Measurements from ENCODE around the gene LAMC3. TPM values are rescaled to one million over a fixed set of nuclear protein-coding genes. Genes with fewer than 3 reads are reported as not detected.
"Not testable (repeated sequence)": the region's sequence is repeated elsewhere in the genome, so short reads cannot be mapped to it uniquely, and the experiment has no call there.

LAMC3 gene
- total RNA-seq, 1 donor from 2014 or later, result 0.22 TPM

DNA sequence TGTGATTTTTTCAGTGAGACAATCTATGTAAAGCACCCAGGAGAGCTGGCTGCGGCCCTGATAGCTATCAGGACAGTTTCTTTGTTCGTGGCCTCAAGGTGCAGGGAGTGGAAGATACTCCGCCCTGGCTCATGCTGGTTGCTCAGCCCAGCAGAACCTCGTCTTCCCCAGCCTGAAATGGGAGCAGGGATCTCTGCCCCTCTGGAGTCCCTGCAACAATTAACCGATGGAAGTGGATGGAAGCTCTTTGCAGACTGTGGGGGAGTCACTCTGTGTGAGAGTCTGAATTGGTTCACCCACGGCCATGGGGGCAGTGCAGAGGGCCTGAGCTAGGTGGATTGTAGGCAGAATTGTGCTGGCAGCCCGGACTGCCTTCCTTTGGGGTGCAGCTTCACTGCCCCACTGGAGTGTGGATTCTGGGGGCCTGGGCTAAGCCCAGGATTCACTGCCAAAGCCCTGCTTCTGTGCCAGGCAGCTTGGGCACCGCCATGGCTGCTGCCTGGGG is 90.2 kb downstream of the LAMC3 start:
- intact Hi-C loops (cut with DNase I), result no loop called here
- ATAC-seq, result no peak
- no peak for DNase-seq (ENCODE audit: missing footprints)

DNA sequence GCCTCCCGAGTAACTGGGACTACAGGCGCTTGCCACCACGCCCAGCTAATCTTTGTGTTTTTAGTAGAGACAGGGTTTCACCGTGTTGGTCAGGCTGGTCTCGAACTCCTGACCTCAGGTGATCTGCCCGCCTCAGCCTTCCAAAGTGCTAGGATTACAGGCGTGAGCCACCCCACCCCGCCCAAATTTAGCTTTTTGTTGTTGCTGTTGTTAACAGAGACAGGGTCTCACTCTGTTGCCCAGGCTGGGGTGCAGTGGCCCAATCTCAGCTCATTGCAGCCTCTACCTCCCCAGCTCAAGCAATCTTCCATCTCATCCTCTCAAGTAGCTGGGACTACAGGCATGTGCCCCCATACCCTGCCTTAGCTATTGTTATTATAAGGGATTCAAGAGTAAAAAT is 90.9 kb downstream of the LAMC3 start:
- intact Hi-C loops (cut with DNase I); ATAC-seq; DNase-seq (ENCODE audit: missing footprints): not testable (repeated sequence)

DNA sequence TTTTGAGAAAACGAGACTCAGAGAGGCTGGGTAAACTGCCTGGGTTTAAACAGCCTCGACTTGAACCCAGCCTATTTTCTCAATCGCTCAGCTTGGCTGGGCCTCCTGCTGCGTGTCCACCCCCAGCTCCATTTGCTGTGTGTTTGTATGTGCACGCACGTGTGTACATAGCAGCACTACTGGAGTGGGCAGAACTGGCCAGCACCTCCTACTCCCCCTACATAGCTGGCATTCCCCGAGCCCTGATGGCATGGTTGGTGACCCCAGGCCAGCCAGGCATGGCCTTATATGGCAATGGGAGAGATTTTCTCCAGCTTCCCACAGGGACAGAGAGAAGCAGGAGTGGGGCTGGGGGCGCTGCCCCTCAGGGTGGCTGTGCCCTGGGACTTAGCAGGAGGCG is 91.5 kb downstream of the LAMC3 start:
- no peak for DNase-seq (ENCODE audit: missing footprints)
- ATAC-seq, result no peak
- intact Hi-C loops (cut with DNase I), result no loop called here

DNA sequence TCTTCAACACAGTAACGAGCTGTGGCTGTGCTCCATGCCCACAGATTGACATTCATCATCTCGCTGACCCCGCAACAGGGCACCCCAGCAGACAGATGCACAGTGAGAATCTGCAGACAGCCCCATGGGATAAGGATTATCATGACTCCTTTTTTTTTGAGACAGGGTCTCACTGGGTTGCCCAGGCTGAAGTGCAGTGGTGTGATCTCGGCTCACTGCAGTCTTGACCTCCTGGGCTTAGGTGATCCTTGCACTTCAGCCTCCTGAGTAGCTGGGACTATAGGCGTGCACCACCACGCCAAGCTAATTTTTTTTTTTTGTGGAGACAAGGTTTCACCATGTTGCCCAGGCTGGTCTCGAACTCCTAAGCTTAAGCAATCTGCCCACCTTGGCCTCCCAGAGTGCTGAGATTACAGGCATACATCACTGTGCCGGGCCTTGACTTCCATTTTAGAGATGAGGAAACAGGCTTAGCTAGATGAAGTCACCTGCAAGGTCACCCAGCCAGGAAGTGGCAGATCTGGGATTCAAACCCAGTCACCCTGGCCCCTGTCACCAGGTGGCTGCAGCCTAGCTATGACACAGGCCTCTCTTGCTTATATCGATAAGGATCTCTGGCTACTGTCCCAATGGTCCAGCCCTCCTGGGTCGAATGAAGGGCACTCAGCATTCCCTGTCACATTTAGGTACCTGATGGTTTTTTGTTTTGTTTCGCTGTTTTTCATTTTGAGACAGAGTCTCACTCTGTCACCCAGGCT is 92.4 kb downstream of the LAMC3 start:
- intact Hi-C loops (cut with DNase I), result no loop called here
- ATAC-seq (no peak), DNase-seq (ENCODE audit: missing footprints) (no peak)

DNA sequence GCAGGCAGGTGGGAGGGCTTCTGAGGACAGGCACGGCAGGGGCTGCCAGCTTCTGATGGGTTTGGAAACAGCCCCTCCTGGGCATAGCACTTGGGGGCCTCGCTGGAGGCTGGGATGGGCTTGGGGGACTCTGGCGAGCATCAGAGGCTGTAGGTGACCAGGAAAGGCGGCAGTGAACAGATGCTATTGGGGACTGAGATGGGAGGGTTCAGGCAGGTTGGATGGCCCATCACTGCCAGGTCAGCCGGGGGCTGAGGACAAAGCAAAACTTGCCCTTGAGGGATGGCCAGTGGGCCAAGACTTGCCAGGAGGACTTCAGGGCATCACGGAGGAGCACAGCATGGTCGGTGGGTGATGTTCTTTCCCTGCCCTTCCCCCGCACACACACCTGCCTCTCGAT is 94.0 kb downstream of the LAMC3 start:
- DNase-seq (ENCODE audit: missing footprints) (no peak), ATAC-seq (no peak)
- intact Hi-C loops (cut with DNase I), result no loop called here

DNA sequence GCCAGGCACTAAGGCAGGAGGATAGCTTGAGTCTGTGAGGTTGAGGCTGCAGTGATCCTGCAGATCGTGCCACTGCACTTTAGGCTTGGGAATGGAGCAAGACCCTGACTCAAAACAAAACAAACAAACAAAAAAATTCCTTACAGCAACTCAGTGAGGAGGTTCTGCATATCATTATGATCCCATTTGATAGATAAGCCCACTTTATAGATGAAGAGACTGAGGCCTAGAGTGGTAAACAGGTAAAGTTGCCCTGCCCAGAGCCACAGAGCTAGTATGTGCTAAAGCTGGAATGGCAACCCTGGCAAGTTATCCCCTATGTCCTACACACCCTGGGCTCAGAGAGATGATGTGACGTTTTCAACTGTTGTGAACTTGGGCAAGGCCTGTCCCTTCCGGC is 94.6 kb downstream of the LAMC3 start:
- intact Hi-C loops (cut with DNase I), result no loop called here
- ATAC-seq (no peak), DNase-seq (ENCODE audit: missing footprints) (no peak)

DNA sequence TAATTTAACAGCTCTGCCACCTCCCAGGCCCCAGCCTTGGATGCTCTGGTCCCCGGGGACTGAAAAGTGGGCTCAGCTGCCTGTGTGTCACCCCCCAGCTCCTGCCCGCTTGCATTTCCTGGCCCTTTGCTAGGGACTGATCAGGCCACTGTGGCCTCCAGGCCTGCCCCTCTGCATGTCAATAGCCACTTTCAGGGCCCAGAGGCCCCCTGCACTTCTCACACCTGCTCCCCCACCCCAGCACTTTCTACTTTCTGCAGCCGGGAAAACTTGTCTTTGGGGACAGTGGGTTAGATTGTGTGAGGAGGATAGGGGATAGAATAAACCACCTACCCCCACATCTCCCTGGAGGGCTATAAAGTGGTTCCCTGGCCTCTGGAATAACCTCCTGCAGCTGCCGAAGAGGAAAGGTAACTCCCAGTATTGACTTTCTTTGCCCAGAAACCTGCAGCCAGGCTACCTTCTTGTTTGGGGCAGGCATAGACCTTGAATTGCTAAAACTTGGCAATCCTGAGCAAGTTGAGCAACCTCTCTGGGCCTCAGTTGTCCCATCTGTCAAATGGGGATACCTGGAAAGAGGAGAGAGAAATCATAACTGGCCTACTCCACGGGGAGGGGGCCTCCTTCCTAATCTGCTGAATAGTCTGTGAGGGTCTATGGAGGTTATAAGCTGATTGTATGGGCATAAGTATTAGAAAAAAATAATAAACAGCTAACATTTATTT is 95.2 kb downstream of the LAMC3 start:
- ATAC-seq, result no peak
- intact Hi-C loops (cut with DNase I), result no loop called here
- no peak for DNase-seq (ENCODE audit: missing footprints)

DNA sequence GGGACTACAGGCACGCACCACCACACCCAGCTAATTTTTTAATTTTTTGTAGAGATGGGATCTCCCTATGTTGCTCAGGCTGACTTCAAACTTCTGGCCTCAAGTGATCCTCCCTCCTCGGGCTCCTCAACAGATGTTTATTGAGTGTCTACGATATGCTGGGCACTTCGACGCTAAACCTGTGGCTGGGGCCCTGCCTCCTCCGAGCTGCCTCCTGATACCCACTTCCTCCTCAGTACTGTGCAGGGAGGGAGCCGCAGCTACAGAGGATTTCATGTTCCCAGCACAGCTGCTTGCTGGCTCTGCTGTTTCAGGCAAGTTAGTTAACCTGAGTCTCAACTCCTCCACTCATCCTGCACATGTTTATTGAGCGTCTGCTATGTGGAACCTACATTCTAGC is 97.0 kb downstream of the LAMC3 start:
- no peak for DNase-seq (ENCODE audit: missing footprints)
- no peak for ATAC-seq
- intact Hi-C loops (cut with DNase I), result no loop called here

DNA sequence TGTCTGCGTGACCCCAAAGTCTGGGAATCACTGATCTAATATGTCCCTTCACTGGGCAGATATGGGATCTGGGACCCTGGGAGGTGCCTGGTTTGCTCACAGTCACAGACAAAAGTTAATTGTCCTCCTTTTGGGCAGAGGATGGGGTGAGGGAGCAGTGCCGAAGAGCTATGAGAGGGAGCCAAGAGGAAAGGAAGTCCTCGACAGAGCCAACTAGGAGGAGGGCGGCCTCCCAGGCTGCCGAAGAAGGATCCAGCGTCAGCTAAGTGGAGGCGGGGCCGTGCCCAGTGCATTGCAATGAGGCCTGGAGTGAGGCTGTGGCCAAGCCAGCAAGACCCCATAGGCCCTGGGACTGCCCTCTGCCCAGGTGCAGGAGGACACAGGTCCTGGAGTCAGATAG is 98.8 kb downstream of the LAMC3 start:
- DNase-seq (ENCODE audit: missing footprints), result no peak
- peak; percentile 33 for ATAC-seq
- intact Hi-C loops (cut with DNase I), result no loop called here

DNA sequence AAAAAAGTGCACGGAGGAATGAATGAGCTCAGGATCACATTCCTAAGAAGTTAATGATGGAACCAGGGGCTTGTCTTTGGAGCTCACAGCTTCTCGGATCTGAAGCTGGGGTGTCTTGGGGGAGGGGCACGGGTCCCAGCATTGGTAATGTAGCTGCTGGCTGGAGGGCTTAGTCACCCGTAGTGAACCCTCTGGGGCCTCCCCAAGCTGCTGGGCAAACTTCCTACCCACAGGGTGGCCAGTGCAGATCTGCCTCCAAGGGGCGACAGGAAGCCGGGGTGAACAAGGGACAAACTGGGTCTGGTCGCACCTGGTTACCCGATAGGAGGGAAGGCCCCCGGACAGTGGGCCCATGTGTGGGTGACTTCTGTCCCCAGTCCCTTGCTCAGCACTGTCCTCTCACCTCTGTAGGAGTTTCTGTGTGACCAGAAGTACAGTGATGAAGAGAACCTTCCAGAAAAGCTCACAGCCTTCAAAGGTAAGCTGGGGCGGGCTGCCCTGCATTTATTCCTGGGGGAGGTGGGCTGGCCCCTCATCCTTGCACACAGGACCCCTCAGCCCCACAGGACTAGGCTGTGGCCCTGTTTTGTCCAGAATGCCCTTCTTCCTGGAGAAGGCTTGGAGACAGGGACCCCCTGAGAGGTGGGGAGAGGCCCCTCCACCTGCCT is 102.3 kb downstream of the LAMC3 start:
- intact Hi-C loops (cut with DNase I), result no loop called here
- DNase-seq (ENCODE audit: missing footprints) (no peak), ATAC-seq (no peak)

DNA sequence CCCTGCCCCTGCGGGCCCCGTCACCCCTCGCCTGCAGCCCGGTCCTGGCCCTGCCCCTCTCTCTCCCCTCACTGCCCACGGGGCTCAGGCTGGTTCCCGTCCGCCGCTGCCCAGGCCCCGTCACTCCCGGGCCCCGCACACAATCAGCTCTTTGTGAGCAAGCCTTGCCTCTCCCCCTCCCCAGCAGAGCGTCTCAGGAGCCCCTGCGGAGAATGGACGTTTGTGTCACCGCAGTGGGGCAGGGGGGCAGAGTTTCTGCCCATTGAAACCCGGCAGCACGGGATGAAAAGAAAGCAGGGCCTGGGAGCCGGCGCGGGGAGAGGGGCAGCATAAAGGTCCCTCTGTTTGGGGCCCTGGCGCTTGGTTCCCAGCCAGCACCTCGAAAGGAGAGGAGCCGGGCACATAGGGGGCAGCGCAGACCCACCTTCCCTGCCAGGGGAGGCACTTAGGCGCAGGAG is 102.9 kb downstream of the LAMC3 start:
- ATAC-seq (no peak), DNase-seq (ENCODE audit: missing footprints) (no peak)
- intact Hi-C loops (cut with DNase I), result no loop called here

DNA sequence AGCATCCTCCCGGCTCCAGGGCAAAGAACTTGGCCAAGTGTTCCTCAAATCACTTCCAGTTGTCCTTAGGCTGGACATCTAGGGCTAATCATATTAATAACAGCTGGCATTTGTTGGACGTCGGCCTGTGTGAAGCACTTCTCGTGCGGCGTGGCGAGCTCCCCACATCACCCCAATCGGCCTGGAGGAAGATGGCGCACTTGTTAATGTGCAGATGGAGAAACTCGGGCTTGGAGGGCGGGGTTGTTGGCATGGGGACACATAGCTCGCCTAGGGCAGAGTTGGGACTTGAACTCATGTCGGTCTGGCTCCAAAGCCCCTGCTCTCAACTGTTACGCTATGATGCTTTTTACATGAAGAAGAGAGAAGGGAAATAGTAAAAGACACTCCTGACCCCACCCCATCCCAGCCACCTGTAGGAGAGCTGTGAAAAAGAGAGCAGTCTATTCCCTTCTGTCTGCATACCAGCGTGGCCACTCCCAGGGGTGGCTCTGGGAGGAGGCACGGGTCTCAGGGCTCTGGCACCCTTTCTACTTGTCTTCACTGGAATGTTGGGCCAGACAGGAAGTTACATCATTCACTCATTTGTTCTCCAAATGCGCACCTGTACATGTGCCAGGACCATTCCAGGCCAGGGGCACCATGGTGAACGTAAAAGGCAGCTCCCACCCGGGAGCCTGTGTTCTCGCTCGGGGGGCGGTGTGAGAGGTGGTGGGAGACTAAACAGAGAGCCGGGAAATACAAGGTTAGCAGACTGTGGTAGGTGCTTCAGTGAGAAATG is 103.6 kb downstream of the LAMC3 start:
- DNase-seq (ENCODE audit: missing footprints), result no peak
- no peak for ATAC-seq
- intact Hi-C loops (cut with DNase I), result no loop called here

DNA sequence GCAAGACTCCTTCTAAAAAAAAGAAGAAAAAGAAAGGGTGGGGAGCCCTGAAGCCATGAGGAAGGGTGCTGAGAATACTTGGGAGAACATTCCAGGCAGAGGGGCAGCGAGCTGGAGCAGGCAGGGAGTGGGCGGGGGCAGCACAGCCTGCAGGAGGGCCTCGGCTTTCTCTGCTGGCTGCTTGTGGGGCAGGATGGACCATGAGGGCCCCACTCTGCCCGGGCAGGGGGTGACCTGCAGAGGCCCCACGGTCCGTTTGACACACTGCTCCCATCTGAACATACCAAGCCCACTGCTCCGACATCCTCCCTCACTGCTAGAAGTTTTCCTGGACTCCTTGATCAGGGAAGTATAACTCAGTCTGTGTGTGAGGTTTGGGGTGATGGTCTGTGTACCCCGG is 104.7 kb downstream of the LAMC3 start:
- ATAC-seq, result no peak
- intact Hi-C loops (cut with DNase I), result no loop called here
- no peak for DNase-seq (ENCODE audit: missing footprints)

DNA sequence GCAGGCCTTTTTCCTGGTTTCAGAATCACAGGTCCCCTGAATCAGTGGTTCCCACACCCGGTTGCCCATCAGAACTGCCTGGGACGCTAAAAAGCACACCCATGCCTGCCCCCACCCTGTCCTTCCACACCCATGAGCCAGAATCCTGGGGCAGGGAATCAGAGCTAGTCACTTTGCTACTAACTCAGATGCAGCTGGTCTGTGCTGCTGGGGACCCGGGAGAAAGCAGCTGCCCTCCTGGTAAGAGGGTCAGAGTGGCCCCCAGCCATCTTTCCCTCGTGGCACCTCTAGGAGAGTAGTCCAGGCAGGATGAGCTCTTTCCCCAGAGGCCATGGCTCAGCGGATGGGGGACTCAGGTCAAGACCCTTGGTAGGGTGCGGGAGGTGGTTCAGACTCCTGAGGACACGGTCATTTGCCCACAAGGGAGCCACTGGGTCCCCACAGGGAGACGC is 105.1 kb downstream of the LAMC3 start:
- DNase-seq (ENCODE audit: missing footprints) (no peak), ATAC-seq (no peak)
- intact Hi-C loops (cut with DNase I), result no loop called here

DNA sequence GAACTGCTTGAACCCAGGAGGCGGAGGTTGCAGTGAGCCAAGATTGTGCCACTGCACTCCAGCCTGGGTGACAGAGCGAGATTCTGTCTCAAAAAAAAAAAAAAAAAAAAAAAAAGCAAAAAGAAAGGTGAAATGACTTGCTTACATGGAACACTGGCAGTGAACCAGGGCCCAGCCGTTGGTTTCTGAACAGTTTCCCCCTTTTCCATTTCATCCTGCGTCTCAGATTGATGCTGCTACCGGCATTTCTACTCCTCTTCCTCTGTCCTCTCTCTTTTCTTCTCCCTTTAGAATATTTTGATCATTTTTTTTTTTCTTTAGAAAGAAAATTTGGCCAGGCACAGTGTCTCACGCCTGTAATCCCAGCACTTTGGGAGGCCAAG is 106.4 kb downstream of the LAMC3 start:
- ATAC-seq; DNase-seq (ENCODE audit: missing footprints); intact Hi-C loops (cut with DNase I): not testable (repeated sequence)

DNA sequence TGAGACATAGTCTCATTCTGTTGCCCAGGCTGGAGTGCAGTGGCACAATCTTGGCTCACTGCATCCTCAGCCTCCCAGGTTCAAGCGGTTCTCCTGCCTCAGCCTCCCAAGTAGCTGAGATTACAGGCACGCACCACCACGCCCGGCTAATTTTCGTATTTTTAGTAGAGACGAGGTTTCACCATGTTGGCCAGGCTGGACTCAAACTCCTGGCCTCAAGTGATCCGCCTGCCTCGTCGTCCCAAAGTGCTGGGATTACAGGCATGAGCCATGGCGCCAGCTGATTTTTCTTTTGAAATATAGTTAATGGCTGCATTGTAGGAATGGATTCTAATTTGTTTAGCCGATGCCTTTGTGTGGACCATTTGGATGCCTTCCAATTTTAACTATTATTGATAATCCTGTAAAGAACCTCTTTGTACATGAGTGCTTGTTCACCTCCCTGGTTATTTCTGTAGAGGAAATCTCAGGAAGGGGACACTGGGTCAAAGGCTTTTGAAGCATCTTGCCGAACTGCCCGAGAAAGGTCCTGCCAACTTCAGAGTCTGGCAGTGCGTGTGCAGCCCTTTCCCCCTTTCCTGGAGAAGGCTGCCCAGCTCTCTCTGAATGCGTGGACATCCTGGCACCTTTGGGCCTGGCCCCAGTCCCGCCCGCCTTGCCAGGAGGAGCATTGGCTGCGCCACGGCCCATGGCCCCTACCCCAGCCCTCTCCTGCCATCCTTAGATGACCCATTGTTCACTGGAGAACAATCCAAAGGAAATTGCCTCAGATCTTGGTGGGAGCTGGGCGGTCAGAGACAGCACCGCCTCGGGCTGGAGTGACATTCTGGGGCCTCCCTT is 107.5 kb downstream of the LAMC3 start:
- intact Hi-C loops (cut with DNase I), result no loop called here
- DNase-seq (ENCODE audit: missing footprints), result no peak
- peak; percentile 42 for ATAC-seq

DNA sequence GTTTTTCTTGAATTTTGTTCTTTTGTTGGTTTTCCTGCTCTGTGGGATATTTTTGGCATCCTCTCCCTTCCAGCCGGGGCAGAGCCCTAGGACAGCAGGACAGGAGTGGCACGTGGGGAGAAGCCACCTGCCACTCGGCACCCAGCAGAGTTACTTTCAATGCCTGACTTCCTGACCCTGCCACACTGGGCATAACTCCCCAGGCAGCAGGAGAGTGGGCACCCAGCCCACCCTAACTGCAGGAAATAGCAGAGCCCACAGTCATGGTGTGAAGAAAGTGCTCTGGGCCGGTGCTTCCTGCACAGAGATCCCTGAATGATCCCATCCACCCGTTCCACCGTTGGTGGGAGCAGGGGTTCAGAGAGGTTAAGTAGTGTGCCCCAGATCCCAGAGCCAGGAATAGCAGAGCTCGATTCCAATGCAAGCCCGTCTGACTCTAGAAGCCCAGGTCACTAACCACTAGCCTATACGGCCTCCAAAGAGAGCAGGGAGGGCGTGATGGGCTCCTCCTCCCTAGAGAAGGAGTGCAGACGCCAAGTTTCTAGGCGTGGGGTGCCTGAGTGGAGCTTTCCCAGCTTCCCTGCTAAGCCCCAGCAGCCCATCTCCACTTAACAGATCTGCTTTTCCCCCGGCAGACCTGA is 108.3 kb downstream of the LAMC3 start:
- intact Hi-C loops (cut with DNase I), result no loop called here
- no peak for DNase-seq (ENCODE audit: missing footprints)
- peak; percentile 22 for ATAC-seq

DNA sequence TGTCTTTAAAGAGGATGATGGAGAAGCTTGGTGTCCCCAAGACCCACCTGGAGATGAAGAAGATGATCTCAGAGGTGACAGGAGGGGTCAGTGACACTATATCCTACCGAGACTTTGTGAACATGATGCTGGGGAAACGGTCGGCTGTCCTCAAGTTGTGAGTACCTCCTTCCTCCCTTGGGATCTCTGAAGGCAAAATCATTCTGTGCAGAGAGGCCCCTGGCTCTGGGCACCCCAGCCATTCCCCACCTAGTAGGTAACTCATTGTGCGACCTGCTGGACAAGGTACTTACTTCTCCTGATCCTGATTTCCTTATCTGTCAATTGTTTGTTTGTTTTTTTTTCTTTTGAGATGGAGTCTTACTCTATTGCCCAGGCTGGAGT is 108.8 kb downstream of the LAMC3 start:
- ATAC-seq (no peak), DNase-seq (ENCODE audit: missing footprints) (no peak)

More for the DNA sequence above, 108.8 kb downstream of the LAMC3 start:
- intact Hi-C loops (cut with DNase I), result no loop called here

All from Right ventricle myocardium inferior (tissue), 1 donor.